Activated naive CD8-positive, alpha-beta T cell treated with anti-CD3 and anti-CD28 coated beads, Interleukin-2, amount 10 ng/mL, durations not matched to agents 7 days and 5 days (primary cell): ENCODE measurements around the gene PTPRN2. TPM values are rescaled to one million over a fixed set of nuclear protein-coding genes. Genes with fewer than 3 reads are reported as not detected.
"Not testable (repeated sequence)": the region's sequence is repeated elsewhere in the genome, so short reads cannot be mapped to it uniquely, and the experiment has no call there.

ENCODE experiments used
- ATAC-seq: fragments of 150-1000 bp; cut with Tn5 transposase; one replicate; pipeline ENCODE4 v1.10.0; 2021; ENCODE audit warnings: low read depth, moderate library complexity
- POLR2A ChIA-PET: fragments of 350-600 bp; sonication (Branson Sonifier 250); formaldehyde crosslinking; loops from one replicate; lab custom pipeline; 2021; ENCODE audit warnings: antibody characterized with exemption; lab: Charles Lee
- DNase-seq: peaks from one replicate; pipeline ENCODE4 v3.0.0; 2021
- H3K27ac Mint-ChIP-seq: one replicate; pipeline ENCODE4 v1.8.0; 2022; ENCODE audit warnings: mild to moderate bottlenecking, mixed read lengths
- H3K27me3 Mint-ChIP-seq: one replicate; pipeline ENCODE4 v1.8.0; 2022; ENCODE audit warnings: mild to moderate bottlenecking, moderate library complexity, mixed read lengths
- H3K36me3 Mint-ChIP-seq: one replicate; pipeline ENCODE4 v1.8.0; 2021; ENCODE audit warnings: mild to moderate bottlenecking, mixed read lengths
- H3K4me1 Mint-ChIP-seq: one replicate; pipeline ENCODE4 v1.8.0; 2021; ENCODE audit warnings: mixed read lengths
- H3K4me3 Mint-ChIP-seq: one replicate; pipeline ENCODE4 v1.8.0; 2022; ENCODE audit warnings: mild to moderate bottlenecking, moderate library complexity, mixed read lengths
- H3K9me3 Mint-ChIP-seq: one replicate; pipeline ENCODE4 v1.8.0; 2021; ENCODE audit warnings: mixed read lengths
- total RNA-seq, 2 experiments: library from RNA; stranded (reverse); gene quantifications; one replicate each; pipeline ENCODE4 v1.2.3, GENCODE V29; 2021

Gene PTPRN2
- total RNA-seq, 2 experiments from 2014 or later, result 4.5 to 4.9 TPM

DNA sequence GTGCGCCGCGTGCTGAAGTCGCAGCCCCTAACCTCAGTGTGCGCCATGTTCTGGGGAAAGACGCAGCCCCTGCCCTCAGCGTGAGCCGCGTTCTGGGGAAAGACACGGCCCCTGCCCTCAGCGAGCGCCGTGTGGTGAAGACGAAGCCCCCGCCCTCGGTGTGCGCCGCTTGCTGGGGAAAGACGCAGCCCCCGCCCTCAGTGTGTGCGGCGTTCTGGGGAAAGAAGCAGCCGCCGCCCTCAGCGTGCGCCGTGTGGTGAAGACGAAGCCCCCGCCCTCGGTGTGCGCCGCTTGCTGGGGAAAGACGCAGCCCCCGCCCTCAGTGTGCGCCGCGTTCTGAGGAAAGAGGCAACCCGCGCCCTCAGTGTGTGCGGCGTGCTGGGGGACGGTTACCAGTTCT lies 383.7 kb downstream of the PTPRN2 start:
- H3K36me3 Mint-ChIP-seq, H3K4me1 Mint-ChIP-seq, ATAC-seq, DNase-seq, POLR2A ChIA-PET, H3K27ac Mint-ChIP-seq, H3K27me3 Mint-ChIP-seq, H3K9me3 Mint-ChIP-seq, H3K4me3 Mint-ChIP-seq: not testable (repeated sequence)

DNA sequence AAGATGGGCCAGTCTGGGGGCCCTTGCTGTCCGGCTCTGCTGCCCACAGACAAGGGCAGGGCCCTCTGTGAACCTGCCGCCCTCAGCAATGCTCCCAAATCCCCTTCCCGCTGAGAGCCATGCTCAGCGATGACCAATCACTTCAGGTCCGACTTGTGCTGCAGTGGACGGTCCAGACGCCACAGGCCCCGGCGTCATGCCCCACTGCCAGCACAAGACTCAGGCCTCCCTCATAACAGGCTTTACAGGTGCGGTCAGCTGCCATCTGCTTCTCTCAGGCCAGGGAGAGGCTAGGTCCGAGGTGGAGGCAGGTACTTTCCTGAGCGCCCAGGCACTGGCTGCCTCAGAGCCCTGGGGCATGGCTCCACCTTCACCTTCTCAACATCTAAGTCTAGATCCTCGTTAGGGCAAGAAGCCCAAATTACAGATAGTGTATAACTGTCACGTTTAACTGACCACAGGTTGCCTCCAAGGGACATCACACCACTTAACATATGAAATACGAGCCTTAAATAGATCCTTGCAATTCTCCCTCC lies 393.2 kb downstream of the PTPRN2 start:
- H3K4me1 Mint-ChIP-seq, result no peaks in the 10 kb centered on the region
- ATAC-seq, result no peak

GRCh38 chr7:158193446-158193845 lies 394.2 kb downstream of the PTPRN2 start:
- no peak for DNase-seq
- ATAC-seq, result no peak
- no peaks in the 10 kb centered on the region for H3K27me3 Mint-ChIP-seq
- H3K27ac Mint-ChIP-seq, result no peak overlapping the region
- H3K4me1 Mint-ChIP-seq, result no peaks in the 10 kb centered on the region
- H3K9me3 Mint-ChIP-seq, result peaks cover 11% of the 10 kb centered on the region
- POLR2A ChIA-PET, result no interaction called here
- H3K36me3 Mint-ChIP-seq, result no peaks in the 10 kb centered on the region
- H3K4me3 Mint-ChIP-seq, result no peak overlapping the region

More for the DNA sequence above, 393.2 kb downstream of the PTPRN2 start:
- POLR2A ChIA-PET, result no interaction called here
- Mint-ChIP-seq H3K36me3 (no peaks in the 10 kb centered on the region), H3K4me3 (no peak overlapping the region), H3K27ac (no peak overlapping the region), H3K9me3 (peaks cover 11% of the 10 kb centered on the region), H3K27me3 (no peaks in the 10 kb centered on the region)
- DNase-seq, result no peak

GRCh38 chr7:158192956-158193355 lies 394.7 kb downstream of the PTPRN2 start:
- no peak overlapping the region for H3K4me3 Mint-ChIP-seq
- POLR2A ChIA-PET, result no interaction called here

DNA sequence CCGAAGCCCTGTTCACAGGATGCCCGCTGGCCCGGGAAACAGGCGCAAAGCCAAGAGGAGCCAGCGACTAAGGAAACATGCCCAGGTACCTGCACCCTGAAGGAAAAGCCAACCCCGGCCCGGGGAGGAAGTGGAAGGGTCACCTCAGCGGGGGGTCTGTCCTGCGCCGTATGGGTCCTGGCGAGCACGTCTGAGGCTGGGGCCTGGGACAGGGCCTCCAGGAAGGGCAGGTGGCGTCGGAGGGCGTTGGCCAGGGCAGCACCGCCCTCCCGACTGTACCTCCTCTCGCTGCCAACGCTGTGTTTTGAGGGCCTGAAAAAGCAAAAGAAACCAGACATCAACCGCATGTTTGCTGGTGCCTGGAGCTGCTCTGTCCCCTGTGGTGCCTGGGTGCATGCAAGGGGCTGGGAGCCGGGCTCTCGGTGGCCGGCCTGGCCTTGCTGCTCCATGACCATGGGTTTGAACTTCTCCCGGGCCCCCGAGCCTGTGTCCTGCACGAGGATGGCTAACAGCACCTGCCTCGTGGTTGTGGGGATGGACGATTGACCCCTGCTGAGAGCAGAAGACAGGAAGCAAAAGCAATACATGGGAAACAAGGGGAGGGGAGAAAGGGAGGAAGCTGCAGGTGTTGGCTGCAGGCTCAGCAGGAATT lies 395.3 kb downstream of the PTPRN2 start:
- no peak for ATAC-seq
- Mint-ChIP-seq H3K27ac (no peak overlapping the region), H3K27me3 (no peaks in the 10 kb centered on the region), H3K4me3 (no peak overlapping the region), H3K4me1 (no peaks in the 10 kb centered on the region), H3K9me3 (peaks cover 11% of the 10 kb centered on the region), H3K36me3 (no peaks in the 10 kb centered on the region)
- POLR2A ChIA-PET, result no interaction called here
- DNase-seq, result no peak

More at GRCh38 chr7:158192956-158193355, 394.7 kb downstream of the PTPRN2 start:
- Mint-ChIP-seq H3K4me1 (no peaks in the 10 kb centered on the region), H3K36me3 (no peaks in the 10 kb centered on the region), H3K27ac (no peak overlapping the region), H3K27me3 (no peaks in the 10 kb centered on the region), H3K9me3 (peaks cover 11% of the 10 kb centered on the region)
- no peak for DNase-seq
- ATAC-seq, result no peak

- Mint-ChIP-seq H3K27ac (no peak overlapping the region), H3K27me3 (no peaks in the 10 kb centered on the region), H3K9me3 (peaks cover 11% of the 10 kb centered on the region), H3K4me3 (no peak overlapping the region), H3K4me1 (no peaks in the 10 kb centered on the region), H3K36me3 (no peaks in the 10 kb centered on the region)
- DNase-seq (no peak), ATAC-seq (no peak)
- POLR2A ChIA-PET, result no interaction called here
Observed at GRCh38 chr7:158191671-158192070, 396.0 kb downstream of the PTPRN2 start.

DNA sequence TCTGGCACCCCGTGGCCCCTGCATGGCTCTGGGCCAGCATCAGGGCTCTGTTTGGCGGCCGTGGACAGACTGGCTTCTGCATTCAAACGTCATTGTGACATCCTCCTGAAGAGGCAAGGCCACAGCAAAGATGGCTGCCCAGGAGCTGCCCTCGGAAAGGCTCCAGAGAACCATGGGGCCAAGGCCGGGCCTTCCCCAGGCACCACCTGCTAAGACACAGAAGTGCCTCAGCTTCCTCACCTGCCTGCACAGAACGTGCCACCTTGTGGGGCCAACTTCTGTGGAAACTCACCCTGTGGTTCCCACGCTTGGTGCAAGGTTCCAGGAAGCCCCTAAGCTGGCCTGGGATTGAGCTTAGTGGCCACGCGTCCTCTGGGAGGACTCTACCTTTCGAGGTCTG lies 396.9 kb downstream of the PTPRN2 start:
- POLR2A ChIA-PET, result no interaction called here
- no peak for DNase-seq
- H3K27ac Mint-ChIP-seq, result no peak overlapping the region
- peaks cover 9% of the 10 kb centered on the region for H3K9me3 Mint-ChIP-seq
- H3K27me3 Mint-ChIP-seq, result no peaks in the 10 kb centered on the region
- no peaks in the 10 kb centered on the region for H3K36me3 Mint-ChIP-seq
- no peaks in the 10 kb centered on the region for H3K4me1 Mint-ChIP-seq
- no peak overlapping the region for H3K4me3 Mint-ChIP-seq
- no peak for ATAC-seq

- H3K36me3 Mint-ChIP-seq, result no peaks in the 10 kb centered on the region
- DNase-seq (no peak), ATAC-seq (no peak)
- POLR2A ChIA-PET, result no interaction called here
- H3K9me3 Mint-ChIP-seq, result no peaks in the 10 kb centered on the region
- H3K4me1 Mint-ChIP-seq, result no peaks in the 10 kb centered on the region
- no peak overlapping the region for H3K4me3 Mint-ChIP-seq
- no peaks in the 10 kb centered on the region for H3K27me3 Mint-ChIP-seq
- H3K27ac Mint-ChIP-seq, result no peak overlapping the region
Observed at GRCh38 chr7:158188676-158189075, 398.9 kb downstream of the PTPRN2 start.

DNA sequence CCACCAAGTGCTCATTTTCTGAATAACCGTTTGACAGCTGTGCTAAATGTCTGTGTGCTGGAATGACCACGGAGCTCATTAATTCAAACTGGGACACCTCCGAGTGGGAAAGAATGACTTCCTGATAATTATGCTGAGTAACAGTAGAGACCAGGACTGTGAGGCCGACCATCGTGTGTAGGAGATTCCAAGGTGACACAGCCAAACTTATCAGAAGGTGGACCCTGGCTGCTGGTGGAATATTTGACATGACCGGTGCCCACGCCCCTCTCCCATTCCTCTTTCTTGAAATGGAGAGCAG lies 400.0 kb downstream of the PTPRN2 start:
- no peaks in the 10 kb centered on the region for H3K27me3 Mint-ChIP-seq
- no peaks in the 10 kb centered on the region for H3K4me1 Mint-ChIP-seq
- no peak for ATAC-seq
- no peak overlapping the region for H3K4me3 Mint-ChIP-seq
- H3K27ac Mint-ChIP-seq, result no peak overlapping the region
- H3K36me3 Mint-ChIP-seq, result no peaks in the 10 kb centered on the region
- POLR2A ChIA-PET, result no interaction called here
- H3K9me3 Mint-ChIP-seq, result peaks cover 2% of the 10 kb centered on the region
- DNase-seq, result no peak

DNA sequence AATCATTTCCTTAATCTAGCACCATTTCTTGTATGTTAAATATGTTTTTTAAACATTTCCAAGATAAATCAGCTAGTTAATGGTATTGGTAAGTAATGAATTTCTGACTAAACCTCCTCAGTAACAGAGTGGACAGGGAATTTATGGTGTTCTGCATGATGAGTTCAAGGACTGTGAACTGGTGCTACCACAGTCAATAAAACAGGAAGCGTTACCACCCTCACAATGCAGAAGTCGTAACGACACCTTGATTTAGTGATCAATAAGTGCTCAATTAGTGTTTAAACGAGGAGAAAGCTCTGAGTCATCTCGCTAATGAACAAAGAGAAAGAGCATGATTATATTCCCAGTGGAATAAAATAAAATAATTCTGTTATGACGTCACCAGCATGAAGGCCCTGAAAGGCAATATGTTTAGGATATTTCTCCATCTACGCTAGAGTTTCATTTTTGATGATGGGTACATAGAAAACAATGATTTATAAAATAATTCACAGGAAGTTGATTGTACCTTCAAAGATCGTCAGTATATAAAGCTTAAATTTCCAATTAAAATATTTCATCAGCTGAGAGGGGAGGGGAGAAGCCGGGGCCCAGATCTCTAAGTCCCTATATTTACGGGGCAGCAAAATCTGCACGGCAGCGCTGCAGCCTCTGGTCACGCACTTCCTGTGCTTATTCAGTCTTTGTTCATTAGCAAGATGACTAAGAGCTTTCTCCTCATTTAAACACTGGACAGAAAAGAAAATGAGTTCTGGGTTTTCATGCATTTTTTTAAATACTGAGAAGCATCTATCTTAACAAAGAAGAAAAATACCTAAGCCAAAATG lies 400.5 kb downstream of the PTPRN2 start:
- Mint-ChIP-seq H3K9me3 (peaks cover 4% of the 10 kb centered on the region), H3K4me3 (no peak overlapping the region), H3K36me3 (no peaks in the 10 kb centered on the region), H3K27ac (no peak overlapping the region), H3K27me3 (no peaks in the 10 kb centered on the region), H3K4me1 (no peaks in the 10 kb centered on the region)
- no peak for ATAC-seq
- POLR2A ChIA-PET, result no interaction called here
- DNase-seq, result no peak

DNA sequence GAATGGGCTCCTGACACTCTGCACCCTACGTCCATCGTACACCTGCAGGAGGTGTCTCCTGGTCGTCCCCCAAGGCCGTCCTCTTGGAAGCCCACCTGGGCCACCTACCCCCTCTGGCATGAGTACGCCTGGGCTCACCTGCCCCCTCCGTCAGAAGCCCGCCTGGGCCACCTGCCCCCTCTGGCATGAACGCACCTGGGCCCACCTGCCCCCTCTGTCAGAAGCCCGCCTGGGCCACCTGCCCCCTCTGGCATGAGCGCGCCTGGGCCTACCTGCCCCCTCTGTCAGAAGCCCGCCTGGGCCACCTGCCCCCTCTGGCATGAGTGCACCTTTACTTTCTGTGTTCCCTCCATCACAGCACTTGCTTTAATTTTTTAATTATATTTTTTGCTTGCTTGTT lies 401.2 kb downstream of the PTPRN2 start:
- Mint-ChIP-seq H3K27ac (no peak overlapping the region), H3K9me3 (peaks cover 4% of the 10 kb centered on the region), H3K36me3 (no peaks in the 10 kb centered on the region), H3K4me3 (no peak overlapping the region), H3K4me1 (no peaks in the 10 kb centered on the region), H3K27me3 (no peaks in the 10 kb centered on the region)
- ATAC-seq (no peak), DNase-seq (no peak)
- POLR2A ChIA-PET, result no interaction called here

GRCh38 chr7:158185653-158186052 lies 402.0 kb downstream of the PTPRN2 start:
- Mint-ChIP-seq H3K4me3 (no peak overlapping the region), H3K9me3 (peaks cover 4% of the 10 kb centered on the region)

GRCh38 chr7:158183431-158183830 lies 404.2 kb downstream of the PTPRN2 start:
- no peak overlapping the region for H3K27ac Mint-ChIP-seq
- POLR2A ChIA-PET, result no interaction called here
- no peaks in the 10 kb centered on the region for H3K27me3 Mint-ChIP-seq
- ATAC-seq (no peak), DNase-seq (no peak)
- H3K4me1 Mint-ChIP-seq, result no peaks in the 10 kb centered on the region
- no peaks in the 10 kb centered on the region for H3K36me3 Mint-ChIP-seq
- H3K9me3 Mint-ChIP-seq, result peaks cover 4% of the 10 kb centered on the region
- H3K4me3 Mint-ChIP-seq, result no peak overlapping the region

More at GRCh38 chr7:158185653-158186052, 402.0 kb downstream of the PTPRN2 start:
- ATAC-seq (no peak), DNase-seq (no peak)
- no peaks in the 10 kb centered on the region for H3K27me3 Mint-ChIP-seq
- POLR2A ChIA-PET, result no interaction called here
- no peak overlapping the region for H3K27ac Mint-ChIP-seq
- H3K4me1 Mint-ChIP-seq, result no peaks in the 10 kb centered on the region
- H3K36me3 Mint-ChIP-seq, result no peaks in the 10 kb centered on the region
